NCI-H345 treated with DMSO at 0.1 percent for 48 hours (cell line): ENCODE results near the gene SLC35F5.
"Not testable (repeated sequence)": the region's sequence is repeated elsewhere in the genome, so short reads cannot be mapped to it uniquely, and the experiment has no call there.

ENCODE experiments used
- DNase-seq: peaks from one replicate; lab custom pipeline; 2025; ENCODE audit not compliant: unreplicated experiment; lab: John Stamatoyannopoulos, UW

The SLC35F5 gene

GRCh38 chr2:113756355-113757137 is at the start of gene SLC35F5:
TSS of gene SLC35F5 (minus strand) at chr2:113756642. CDS start at chr2:113756409, 233 bp downstream.
- DNase-seq, result peak; percentile 88

DNA sequence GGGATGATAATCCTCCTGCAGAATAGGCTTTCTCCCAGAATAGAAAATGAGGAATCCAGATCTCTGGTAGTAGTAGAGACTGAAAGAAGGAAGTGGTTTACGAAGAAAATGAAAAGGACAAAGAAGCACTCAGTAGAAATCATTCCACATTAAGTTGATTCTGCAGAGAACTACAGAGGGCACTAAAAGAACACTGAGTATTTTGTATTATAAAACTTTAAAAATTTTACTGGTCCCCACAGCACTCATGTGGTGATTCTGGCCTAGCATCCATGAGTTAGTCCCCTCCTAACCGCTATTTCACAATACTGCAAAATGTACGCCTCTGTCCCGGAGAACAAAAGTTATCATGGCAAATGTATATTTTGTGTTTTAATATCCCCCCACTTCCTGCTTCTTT is 42.9 kb upstream of the SLC35F5 start:
- DNase-seq, result no peak

DNA sequence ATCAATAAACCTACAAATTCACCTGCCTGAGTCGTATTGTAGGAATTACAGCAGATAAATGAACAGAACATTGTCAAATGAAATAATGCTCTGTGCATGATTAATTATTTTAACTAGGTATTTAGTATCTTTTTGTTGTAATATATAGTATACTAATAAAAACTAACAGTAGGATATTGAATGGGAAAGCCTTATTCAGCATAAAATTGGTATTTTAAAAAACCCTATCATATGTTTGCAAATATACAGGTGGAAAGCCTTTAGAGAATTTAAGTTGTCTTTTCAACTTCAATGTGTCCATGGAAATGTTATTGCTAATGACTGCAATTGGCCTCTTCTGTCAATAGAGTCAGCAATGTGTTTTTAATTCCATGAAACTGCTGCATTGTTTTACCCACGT is 40.8 kb upstream of the SLC35F5 start:
- no peak for DNase-seq

DNA sequence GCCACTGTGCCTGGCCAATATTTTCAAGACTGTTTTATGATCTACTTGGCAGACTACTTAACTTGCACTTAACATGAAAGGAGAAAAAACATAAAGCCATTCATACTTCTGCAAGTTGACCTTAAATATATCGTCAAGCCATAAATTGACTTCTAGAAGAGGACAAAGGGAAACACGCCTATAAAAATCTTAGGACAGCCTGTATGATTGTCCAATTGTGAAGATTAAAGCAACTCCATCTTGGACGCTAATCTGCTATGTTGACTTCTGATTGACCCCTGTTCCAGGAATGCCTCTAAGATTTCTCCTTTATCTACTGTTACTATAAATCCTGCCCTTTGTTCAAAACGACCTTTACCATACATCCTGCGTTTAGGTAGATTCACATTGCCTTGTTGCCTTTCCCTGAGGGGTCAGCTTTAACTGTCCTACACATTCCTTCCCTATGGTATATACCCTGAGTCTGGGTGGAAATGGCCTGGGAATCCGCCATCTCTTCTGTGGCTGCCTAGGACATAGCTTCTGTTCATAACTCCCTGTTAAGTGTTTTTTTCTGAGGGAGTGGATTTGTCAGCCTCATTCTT is 40.2 kb upstream of the SLC35F5 start:
- DNase-seq, result no peak

GRCh38 chr2:113795405-113795920 is 39.0 kb upstream of the SLC35F5 start:
- no peak for DNase-seq

DNA sequence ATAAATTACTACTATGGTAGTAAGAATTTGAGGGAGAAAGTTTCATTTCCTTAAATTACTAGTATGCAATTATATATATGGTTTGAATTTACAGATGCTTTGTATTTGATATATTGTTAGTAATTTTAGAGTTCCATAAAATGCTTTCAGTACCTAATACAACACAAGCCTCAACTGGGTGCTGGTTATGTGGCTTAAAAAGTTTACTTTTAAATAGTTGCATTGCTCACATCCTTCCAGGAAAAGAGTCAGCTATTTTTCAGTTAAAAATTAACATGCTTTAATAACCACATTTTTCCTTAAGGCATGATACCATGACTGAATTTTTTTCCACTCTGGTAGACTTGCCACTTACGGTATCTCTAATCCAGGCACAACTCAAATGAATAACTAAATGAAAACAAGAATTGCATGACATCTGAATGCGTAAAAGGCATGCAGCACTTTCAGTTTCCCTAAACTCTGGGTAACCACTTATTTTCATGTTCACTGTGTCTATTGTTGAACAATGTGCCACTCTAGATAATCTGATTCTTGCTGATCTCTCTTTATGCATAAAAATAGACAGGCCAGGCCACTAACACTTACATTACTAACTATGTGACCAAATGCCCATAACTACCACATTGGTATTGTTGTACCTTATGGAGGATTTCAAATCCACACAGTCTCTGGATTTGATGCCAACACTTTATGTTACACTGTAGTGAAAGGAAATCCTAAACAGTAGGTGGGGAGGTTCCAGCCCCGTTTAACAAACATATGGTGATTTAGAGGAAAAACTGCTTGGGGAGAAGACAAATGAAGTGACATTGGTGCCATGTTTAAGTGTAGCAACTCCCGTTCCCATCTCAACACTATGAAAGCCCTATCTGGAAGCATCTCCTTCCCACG is 35.5 kb upstream of the SLC35F5 start:
- DNase-seq, result no peak

DNA sequence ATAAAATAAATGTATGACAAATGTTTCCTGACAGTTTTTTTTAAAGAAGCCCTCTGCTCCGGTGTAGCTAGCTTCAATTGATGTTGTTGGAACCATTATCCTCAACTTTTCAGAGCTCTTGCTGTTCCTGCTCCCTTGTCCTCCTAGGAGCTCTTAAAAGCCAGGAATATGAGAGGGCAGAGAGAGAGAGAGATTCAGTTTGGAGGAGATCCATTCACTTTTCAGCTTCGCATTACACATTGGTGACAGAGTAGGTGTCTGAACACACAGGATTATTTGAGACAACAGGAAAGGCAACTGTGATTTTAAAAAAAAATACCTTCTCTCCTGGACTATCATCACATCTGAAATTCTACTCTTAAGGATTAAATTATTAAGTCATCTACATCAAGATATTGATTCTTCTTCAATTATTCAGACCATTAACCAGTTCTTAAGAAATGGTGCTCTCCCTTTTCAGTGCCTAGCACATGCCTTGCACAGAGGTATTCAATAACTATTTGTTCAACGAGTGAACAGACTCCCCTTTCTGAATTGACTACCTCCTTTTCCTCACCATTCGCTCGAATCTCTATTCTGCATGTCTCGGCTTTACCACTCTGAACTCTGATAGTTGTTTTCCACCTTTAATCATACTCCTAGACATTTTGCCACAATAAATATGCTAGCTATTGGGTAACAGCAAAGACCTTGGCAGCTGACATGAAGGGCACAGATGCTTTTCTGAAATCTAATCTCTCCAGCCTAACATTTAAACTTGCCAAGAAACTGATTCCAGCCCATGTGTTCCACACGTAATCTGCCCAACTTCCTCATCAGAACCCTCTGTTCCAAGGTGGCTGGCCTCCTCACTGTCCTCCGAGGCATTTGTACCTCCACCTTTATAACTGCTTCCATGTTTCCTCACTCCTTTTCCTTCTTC is 28.6 kb upstream of the SLC35F5 start:
- no peak for DNase-seq

- DNase-seq, result no peak
Observed at GRCh38 chr2:113780472-113780871, 24.0 kb upstream of the SLC35F5 start.

- no peak for DNase-seq
Observed at GRCh38 chr2:113777371-113777770, 20.9 kb upstream of the SLC35F5 start.

DNA sequence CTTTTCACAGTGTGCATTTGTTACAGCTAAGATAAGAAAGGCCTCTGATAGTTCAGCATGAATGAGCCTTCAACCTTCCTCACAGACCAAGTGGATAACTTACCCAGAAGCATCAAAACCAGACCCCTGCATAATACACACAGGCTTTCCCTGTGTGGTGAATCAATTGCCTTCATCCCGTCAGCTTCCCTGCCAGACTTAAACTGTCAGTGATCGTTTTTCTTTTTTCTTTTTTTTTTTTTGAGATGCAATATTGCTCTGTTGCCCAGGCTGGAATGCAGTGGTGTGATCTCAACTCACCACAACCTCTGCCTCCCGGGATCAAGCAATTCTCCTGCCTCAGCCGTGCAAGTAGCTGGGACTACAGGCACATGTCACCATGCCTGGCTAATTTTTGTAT is 20.5 kb upstream of the SLC35F5 start:
- DNase-seq, result no peak

DNA sequence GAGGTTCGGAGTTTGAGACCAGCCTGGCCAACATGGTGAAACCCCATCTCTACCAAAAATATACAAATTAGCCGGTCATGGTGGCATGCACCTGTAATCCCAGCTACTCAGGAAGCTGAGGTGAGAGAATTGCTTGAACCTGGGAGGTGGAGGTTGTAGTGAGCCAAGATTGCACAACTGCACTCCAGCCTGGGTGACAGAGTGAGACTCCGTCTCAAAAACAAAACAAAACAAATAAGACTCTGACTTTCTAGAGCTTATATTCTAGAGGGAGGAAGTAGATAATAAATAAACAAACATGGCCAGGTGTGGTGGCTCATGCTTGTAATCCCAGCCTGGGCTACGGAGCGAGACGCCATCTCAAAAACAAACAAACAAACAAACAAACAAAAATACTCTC is 18.2 kb upstream of the SLC35F5 start:
- not testable (repeated sequence) for DNase-seq

DNA sequence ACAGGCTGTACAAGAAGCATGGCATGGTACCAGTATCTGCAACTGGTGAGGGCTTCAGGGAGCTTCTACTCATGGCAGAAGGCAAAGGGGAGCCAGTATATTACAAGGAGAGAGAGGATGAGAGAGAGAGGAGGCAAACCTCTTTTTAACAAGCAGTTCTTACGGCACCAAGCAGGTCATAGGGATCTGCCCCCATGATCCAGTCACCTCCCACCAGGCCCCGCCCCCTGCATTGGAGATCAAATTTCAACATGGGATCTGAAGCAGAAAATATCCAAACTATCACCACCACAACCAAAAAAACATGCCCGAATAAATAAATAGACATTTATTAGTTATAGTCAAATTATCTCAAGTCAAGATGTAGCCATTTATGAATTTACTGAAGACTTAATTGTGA is 14.5 kb upstream of the SLC35F5 start:
- no peak for DNase-seq

GRCh38 chr2:113769555-113769954 is 13.1 kb upstream of the SLC35F5 start:
- DNase-seq, result no peak

DNA sequence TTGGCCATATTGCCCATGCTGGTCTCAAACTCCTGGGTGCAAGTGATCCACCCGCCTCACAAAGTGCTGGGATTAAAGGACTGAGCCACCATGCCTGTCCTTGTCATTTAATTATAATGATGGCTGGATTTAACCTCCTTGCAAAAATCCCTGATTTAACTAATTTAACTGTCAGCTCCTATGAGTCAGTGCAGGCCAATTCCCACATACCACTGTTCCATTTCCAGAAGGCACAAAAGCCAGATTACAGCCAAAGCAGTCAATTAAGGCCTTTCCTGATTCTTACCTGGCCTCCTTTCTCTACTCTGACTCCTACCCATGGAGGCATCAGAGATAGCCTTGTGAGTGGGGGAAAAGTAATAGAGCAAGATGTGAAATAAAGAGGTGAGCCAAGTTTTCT is 12.3 kb upstream of the SLC35F5 start:
- no peak for DNase-seq

DNA sequence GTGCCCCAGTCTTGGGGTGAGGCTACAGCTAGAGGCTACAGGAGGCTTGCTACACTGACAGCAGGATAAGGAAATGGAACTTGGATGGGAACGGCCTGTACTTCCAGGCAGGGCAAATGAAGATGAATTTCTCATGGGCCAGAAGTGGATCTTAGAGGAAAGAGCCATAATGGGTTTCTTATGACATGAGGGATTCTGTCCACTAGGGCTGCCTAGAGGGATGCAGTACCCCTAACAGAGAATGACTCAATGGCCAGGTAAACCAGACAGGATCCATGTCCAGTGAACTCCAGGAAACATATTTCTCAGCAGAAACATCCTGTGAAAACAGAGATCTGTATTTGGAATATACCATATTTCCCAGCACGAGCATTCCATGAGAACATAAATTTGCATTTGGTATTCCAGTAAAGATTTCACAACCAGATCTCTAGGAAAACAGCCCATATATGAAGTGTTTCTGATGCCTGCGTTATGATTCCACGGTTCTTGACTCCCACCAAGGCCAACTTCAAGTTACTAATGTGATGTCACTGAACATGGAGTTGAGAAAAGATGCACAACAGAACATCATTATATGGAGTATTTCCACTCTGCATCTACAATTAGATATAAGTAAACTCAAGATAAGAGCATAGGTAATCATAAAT is 11.5 kb upstream of the SLC35F5 start:
- no peak for DNase-seq

DNA sequence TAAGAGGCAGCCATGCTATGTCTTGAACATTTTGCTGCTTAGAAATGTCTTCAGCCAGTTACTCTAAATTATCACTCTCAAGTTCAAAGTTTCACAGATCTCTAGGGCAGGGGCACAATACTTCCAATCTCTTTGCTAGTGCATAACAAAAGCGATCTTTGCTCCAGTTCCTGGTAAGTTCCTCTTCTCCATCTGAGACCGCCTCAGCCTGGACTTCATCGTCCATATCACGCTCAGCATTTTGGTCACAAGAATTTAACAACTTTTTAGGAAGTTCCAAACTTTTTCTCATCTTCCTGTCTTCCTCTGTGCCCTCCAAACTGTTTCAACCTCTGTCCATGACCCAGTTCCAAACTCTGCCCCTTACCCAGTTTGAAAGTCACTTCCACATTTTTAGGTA is 8.8 kb upstream of the SLC35F5 start:
- DNase-seq, result no peak

DNA sequence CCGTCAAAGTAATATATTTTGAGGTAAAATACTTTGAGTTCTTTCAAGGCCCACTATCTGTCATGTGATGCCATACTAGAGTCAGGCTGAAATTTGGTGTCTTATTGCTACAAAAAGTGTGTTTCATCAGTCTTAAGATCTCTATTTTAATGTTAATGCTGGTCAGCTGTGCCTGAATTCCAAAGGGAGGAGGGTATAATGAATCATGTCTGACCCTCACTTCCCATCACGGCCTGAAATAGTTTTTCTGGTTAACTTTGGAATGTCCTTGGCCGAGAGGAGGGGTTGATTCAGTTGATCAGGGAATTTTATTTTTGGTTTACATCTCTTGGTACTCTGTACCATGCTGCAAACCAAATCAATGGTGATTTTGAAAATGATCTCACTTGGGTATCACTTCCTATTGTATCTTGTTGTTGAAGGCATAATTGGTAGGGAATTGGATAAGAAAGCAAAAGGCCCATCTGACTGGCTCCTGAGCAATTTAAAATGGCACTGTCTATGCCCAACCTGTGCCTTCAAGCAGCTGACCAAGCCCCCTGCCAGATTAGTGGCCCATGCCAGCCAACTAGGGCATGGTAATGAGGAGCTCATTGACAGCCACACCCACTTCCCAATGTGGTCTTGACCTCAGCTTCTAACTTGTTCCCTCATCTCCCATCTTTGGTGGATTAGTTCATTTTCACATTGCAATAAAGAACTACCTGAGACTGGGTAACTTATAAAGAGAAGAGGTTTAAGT is 6.1 kb upstream of the SLC35F5 start:
- no peak for DNase-seq

DNA sequence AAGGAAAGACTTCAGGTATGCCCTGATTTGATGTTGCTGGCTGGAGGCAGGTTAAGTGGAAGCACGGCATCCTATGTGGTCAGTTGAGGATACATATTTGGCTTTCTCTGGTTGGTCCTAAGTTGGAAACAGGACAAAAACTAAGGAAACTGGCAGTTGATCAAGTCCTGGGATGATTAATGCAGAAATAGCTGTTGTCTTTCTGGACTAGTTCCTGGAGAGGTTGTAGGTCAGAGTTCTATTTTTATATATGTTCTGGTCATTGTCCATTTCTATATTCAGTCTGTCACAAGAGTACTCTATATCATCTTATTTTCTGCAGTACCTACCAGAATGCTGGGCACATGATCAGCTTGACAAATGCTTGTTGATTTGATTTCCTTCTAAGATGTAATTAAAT is 4.0 kb upstream of the SLC35F5 start:
- no peak for DNase-seq

DNA sequence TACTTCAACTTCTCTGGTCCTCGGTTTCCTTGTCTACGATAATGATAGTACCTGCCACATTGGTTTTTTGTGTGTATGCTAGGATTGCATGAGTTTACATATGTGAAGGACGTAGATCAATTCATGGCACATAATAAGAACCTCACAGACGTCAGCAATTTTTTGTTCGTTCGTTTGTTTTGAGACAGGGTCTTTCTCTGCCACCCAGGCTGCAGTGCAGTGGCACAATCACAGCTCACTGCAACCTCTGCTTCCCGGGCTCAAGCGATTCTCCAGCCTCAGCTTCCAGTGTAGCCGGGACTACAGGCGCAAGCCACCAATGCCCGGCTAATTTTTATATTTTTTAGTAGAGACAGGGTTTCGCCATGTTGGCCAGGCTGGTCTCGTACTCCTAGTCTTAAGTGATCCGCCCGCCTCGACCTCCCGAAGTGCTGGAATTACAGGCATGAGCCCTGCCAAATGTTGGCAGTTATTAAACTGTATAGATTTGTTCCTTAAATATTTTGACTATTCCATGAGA is 756 bp upstream of the SLC35F5 start:
- DNase-seq, result no peak
